ENCODE results near the gene ANKRD33. TPM values are rescaled to one million over a fixed set of nuclear protein-coding genes. Genes with fewer than 3 reads are reported as not detected.

The ANKRD33 gene
- total and polyA plus RNA-seq, 5 donors from 2014 or later: not detected

DNA sequence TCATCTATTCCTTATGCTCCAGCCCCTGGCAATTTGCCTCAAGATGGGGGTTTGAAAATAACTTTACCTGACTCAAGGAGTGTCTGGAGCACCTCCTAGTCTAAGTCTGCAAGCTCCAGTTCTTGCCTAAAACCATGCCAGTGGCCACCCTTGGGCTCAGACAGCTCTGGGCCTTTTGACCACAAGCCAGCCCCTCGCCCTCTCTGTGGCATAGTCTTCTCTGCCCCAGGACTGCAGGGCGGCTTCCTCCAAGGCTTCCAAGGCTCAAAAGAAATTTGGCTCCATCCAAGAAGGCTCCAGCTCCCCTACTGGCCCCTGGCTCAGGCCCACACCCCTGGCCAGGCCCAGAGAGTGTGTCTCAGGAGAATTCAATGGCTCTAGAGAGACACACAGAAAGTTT, 34.2 kb downstream of the ANKRD33 start:
- DNase-seq: no peak
- Mint-ChIP-seq H3K9me3 (no peaks in the 10 kb centered on the region), H3K4me3 (no peak overlapping the region), H3K4me1 (peaks cover 0 to 7% (median 0%) of the 10 kb centered on the region in 4 donors), H3K27ac (peak overlapping the region in 1 of 3 donors; percentile 41), H3K27me3 (no peaks in the 10 kb centered on the region), H3K36me3 (no peaks in the 10 kb centered on the region)
- Histone ChIP-seq H3K27me3 (ENCODE audit: control insufficient read depth, insufficient read depth, low read length) (no peaks in the 10 kb centered on the region), H3K4me3 (ENCODE audit: low read depth, low read length) (no peak overlapping the region), H3K9me3 (ENCODE audit: control insufficient read depth in 2 of 2, low read length in 2 of 2) (no peaks in the 10 kb centered on the region), H3K36me3 (ENCODE audit: control insufficient read depth, insufficient read depth, low read length) (no peaks in the 10 kb centered on the region), H3K27ac (ENCODE audit: insufficient read depth, low read length, poor library complexity, severe bottlenecking) (no peak overlapping the region), H3K4me1 (ENCODE audit: control insufficient read depth, insufficient read depth, low read length, poor library complexity, severe bottlenecking) (peaks cover 3% of the 10 kb centered on the region)
- no peak for ATAC-seq (ENCODE audit: low read depth in 2 of 2)

DNA sequence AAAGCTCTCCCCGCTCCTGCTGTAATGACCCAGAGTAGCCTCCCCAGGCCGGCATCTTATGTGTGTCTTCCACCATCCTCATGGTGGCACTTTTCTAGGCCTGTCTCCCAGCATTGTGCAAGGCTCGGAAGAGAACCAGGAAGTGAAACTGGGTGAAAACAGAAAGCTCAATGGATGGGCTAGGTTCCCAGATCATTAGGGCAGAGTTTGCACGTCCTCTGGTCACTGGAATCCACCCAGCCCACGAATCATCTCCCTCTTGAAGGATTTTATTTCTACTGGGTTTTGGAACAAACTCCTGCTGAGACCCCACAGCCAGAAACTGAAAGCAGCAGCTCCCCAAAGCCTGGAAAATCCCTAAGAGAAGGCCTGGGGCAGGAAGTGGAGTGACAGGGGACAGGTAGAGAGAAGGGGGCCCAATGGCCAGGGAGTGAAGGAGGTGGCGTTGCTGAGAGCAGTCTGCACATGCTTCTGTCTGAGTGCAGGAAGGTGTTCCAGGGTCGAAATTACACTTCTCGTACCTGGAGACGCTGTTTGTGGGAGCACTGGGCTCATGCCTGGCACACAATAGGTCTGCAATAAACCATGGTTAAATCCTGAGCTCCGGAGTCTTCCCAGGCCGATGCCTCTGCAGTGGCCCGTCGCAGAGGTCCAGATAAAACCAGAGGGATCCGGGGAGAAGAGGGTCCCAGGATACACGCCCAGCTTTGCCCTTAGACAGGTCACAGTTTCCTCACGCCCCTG, 35.0 kb downstream of the ANKRD33 start:
- no peak overlapping the region for H3K27ac Mint-ChIP-seq

DNA sequence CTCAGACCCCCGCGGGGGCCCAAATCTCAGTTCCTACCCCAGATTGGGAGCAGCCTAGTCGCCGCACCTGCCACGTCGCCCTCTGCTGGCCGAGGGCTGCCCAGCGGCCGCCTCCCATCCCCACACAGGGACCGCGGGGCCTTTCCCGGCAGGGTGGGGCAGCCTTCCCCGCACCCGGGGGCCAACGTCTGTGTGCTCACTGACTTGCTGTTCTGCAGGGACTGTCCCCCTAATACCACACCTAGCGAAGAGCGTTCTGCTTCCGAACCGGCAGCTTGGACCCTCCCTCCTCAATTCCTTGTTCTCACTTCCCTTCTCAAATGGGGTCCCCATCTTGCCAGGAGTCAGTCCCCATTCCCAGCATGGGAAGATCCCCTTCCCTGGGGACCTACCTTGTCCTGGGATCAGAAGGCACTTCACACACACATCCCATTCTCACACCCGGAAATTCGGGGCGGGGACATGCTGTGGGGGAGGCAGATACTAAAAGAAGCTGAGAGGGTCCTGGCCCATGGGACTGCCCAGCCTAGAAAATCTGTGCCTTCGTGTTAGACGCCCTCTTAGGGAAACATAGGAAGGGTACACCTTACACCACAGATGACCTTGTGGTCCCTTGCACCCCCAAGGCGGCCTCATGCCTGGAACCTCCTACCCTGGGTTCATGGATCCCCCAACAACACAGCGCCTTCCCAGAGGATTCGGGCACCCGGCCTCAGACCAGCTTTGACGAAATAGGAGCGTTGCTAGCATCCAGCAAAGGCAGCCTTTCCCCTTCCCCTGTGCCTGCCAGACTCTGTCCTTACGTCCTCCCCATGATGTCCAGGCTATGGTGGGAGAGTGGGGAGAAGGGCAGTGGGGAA, 35.8 kb downstream of the ANKRD33 start:
- H3K27ac Mint-ChIP-seq: no peak overlapping the region
- H3K9me3 Mint-ChIP-seq: no peaks in the 10 kb centered on the region
- H3K36me3 Mint-ChIP-seq: no peaks in the 10 kb centered on the region
- H3K4me1 Mint-ChIP-seq: peaks cover 0 to 7% (median 0%) of the 10 kb centered on the region in 4 donors
- ATAC-seq (ENCODE audit: low read depth in 2 of 2) (peak; percentile 45 to 51), DNase-seq (peak; percentile 11 to 24 (median 23))
- no peaks in the 10 kb centered on the region for H3K27me3 Mint-ChIP-seq
- Histone ChIP-seq H3K9me3 (ENCODE audit: control insufficient read depth in 2 of 2, low read length in 2 of 2) (no peaks in the 10 kb centered on the region), H3K36me3 (ENCODE audit: control insufficient read depth, insufficient read depth, low read length) (no peaks in the 10 kb centered on the region), H3K27me3 (ENCODE audit: control insufficient read depth, insufficient read depth, low read length) (no peaks in the 10 kb centered on the region), H3K4me3 (ENCODE audit: low read depth, low read length) (no peak overlapping the region), H3K27ac (ENCODE audit: insufficient read depth, low read length, poor library complexity, severe bottlenecking) (no peak overlapping the region), H3K4me1 (ENCODE audit: control insufficient read depth, insufficient read depth, low read length, poor library complexity, severe bottlenecking) (peaks cover 3% of the 10 kb centered on the region)
- H3K4me3 Mint-ChIP-seq: no peak overlapping the region

More for the DNA sequence above, 35.0 kb downstream of the ANKRD33 start:
- H3K4me1 ChIP-seq (ENCODE audit: control insufficient read depth, insufficient read depth, low read length, poor library complexity, severe bottlenecking): peaks cover 3% of the 10 kb centered on the region
- ATAC-seq (ENCODE audit: low read depth in 2 of 2) (no peak), DNase-seq (no peak)
- H3K4me1 Mint-ChIP-seq: peaks cover 0 to 7% (median 0%) of the 10 kb centered on the region in 4 donors
- H3K36me3 Mint-ChIP-seq: no peaks in the 10 kb centered on the region
- no peak overlapping the region for H3K4me3 ChIP-seq (ENCODE audit: low read depth, low read length)
- H3K27me3 Mint-ChIP-seq: no peaks in the 10 kb centered on the region
- H3K36me3 ChIP-seq (ENCODE audit: control insufficient read depth, insufficient read depth, low read length): no peaks in the 10 kb centered on the region
- H3K27ac ChIP-seq (ENCODE audit: insufficient read depth, low read length, poor library complexity, severe bottlenecking): no peak overlapping the region
- H3K4me3 Mint-ChIP-seq: no peak overlapping the region
- H3K27me3 ChIP-seq (ENCODE audit: control insufficient read depth, insufficient read depth, low read length): no peaks in the 10 kb centered on the region
- H3K9me3 Mint-ChIP-seq: no peaks in the 10 kb centered on the region
- no peaks in the 10 kb centered on the region for H3K9me3 ChIP-seq (ENCODE audit: control insufficient read depth in 2 of 2, low read length in 2 of 2)

DNA sequence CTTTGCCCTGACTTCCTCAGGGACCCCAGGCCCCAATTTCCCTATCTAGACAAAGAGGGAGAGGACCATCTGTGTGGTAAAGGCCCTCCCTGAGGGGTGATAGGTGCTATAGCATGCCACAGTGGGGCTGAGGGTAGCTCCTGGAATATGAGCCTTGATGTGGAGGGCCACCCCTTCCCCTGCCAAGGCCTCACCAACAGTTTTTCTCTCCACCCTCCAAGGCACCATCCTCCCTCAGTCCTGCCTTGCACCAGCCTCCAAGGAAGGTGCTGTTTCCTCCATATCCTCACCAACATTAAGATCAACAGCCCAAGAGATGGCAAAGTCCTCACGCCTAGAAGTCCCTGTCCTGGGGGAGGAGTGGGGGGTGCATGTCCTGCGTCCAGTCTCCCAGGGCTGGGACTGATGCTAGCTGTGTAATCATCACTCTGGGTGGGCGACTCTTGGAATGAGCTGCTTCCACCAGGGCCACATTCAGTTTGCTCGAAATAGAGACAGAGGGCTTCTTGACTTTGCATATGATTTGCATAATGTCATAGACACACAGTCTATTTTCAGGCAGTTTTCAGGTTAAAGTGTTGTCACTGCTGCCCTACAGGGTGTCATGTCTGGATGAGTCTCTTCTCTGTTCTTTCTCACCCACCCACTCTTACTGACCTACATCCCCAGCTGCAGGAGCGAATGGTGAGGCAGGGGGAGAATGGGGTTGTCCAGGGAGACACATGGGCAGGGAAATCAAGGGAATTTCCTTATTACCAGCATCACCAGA, 36.8 kb downstream of the ANKRD33 start:
- no peaks in the 10 kb centered on the region for H3K36me3 Mint-ChIP-seq
- ATAC-seq (ENCODE audit: low read depth in 2 of 2): no peak
- H3K27ac Mint-ChIP-seq: peak overlapping the region in 2 of 3 donors; percentile 10 to 69
- no peaks in the 10 kb centered on the region for H3K9me3 ChIP-seq (ENCODE audit: control insufficient read depth in 2 of 2, low read length in 2 of 2)
- H3K27ac ChIP-seq (ENCODE audit: insufficient read depth, low read length, poor library complexity, severe bottlenecking): no peak overlapping the region
- no peak for DNase-seq
- H3K4me1 Mint-ChIP-seq: peaks cover 0 to 7% (median 0%) of the 10 kb centered on the region in 4 donors
- H3K27me3 ChIP-seq (ENCODE audit: control insufficient read depth, insufficient read depth, low read length): no peaks in the 10 kb centered on the region
- no peaks in the 10 kb centered on the region for H3K9me3 Mint-ChIP-seq
- no peaks in the 10 kb centered on the region for H3K27me3 Mint-ChIP-seq
- H3K4me1 ChIP-seq (ENCODE audit: control insufficient read depth, insufficient read depth, low read length, poor library complexity, severe bottlenecking): peaks cover 3% of the 10 kb centered on the region
- no peak overlapping the region for H3K4me3 Mint-ChIP-seq
- no peak overlapping the region for H3K4me3 ChIP-seq (ENCODE audit: low read depth, low read length)
- no peaks in the 10 kb centered on the region for H3K36me3 ChIP-seq (ENCODE audit: control insufficient read depth, insufficient read depth, low read length)

DNA sequence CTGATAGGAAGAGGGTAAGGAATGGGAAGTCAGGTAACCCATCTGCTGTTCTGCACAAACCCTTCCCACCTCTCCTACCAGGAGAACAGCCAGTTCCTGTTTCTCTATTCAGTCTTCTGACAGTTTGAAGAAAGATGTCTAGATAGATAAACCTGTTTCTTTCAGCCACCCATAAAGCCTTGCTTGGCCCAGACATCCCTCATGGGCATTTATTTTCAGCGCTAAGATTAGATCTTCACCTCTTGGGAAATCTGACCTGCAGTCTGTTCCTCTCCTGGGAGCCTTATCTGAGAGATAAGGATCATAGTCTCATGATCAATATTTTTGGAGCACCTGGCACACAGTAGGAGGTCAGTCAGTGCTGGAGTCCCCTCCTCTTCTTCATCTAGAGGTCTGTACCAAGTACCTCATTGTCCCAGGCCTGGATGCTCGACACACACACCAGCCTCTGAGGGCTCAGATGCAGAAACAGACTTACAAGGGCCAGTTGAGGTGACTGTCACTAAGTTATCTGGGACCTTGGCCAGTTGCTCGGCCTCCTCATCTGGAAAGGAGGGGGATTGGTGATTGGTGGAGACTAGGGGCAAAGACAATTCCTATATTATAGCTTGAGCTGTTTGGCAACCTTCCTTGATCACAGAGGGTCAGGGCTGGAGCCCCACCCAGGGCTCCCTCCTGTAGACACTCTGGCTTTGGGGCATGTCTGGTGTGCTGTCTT, 37.6 kb downstream of the ANKRD33 start:
- H3K4me1 ChIP-seq (ENCODE audit: control insufficient read depth, insufficient read depth, low read length, poor library complexity, severe bottlenecking): peaks cover 3% of the 10 kb centered on the region
- H3K27me3 ChIP-seq (ENCODE audit: control insufficient read depth, insufficient read depth, low read length): peaks cover 3% of the 10 kb centered on the region
- H3K9me3 ChIP-seq (ENCODE audit: control insufficient read depth in 2 of 2, low read length in 2 of 2): no peaks in the 10 kb centered on the region
- H3K4me3 ChIP-seq (ENCODE audit: low read depth, low read length): no peak overlapping the region
- no peak overlapping the region for H3K4me3 Mint-ChIP-seq
- no peak overlapping the region for H3K27ac ChIP-seq (ENCODE audit: insufficient read depth, low read length, poor library complexity, severe bottlenecking)
- no peak for DNase-seq
- no peak for ATAC-seq (ENCODE audit: low read depth in 2 of 2)
- peak overlapping the region in 1 of 3 donors; percentile 10 for H3K27ac Mint-ChIP-seq
- H3K9me3 Mint-ChIP-seq: no peaks in the 10 kb centered on the region
- H3K4me1 Mint-ChIP-seq: peaks cover 0 to 7% (median 0%) of the 10 kb centered on the region in 4 donors
- H3K36me3 ChIP-seq (ENCODE audit: control insufficient read depth, insufficient read depth, low read length): no peaks in the 10 kb centered on the region
- no peaks in the 10 kb centered on the region for H3K36me3 Mint-ChIP-seq
- no peaks in the 10 kb centered on the region for H3K27me3 Mint-ChIP-seq

DNA sequence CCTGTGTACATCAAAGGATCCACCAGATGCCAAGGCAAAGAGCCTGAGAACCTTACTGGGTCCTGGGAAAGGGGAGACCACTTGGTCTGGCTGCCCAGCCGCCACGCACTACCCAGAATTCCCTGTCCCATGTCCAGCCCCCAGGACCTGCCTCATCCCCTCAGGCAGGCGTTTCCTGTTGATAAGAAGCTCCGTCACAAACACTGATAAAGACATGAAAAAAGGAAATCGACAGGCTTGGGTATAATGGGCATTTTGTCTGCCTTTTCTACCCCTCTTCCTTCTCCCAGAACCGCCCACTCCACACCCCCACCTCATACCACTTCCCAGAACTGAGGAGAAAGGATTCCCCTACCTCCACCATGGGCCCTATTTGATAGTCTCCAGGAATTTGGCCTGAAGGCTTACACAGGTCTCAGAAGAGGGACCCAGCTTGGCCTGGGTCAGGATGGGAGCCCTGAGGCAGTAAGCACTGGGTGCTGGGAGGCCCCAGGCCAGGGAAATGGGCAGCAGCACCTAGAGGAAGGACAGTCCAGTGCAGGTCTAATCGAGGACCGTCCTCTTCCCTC, 38.2 kb downstream of the ANKRD33 start:
- Mint-ChIP-seq H3K36me3 (no peaks in the 10 kb centered on the region), H3K27me3 (peaks cover 4% of the 10 kb centered on the region), H3K4me3 (no peak overlapping the region), H3K27ac (no peak overlapping the region), H3K4me1 (peaks cover 0 to 7% (median 0%) of the 10 kb centered on the region in 4 donors), H3K9me3 (no peaks in the 10 kb centered on the region)
- Histone ChIP-seq H3K4me3 (ENCODE audit: low read depth, low read length) (no peak overlapping the region), H3K4me1 (ENCODE audit: control insufficient read depth, insufficient read depth, low read length, poor library complexity, severe bottlenecking) (peaks cover 3% of the 10 kb centered on the region), H3K27ac (ENCODE audit: insufficient read depth, low read length, poor library complexity, severe bottlenecking) (no peak overlapping the region), H3K27me3 (ENCODE audit: control insufficient read depth, insufficient read depth, low read length) (peaks cover 3% of the 10 kb centered on the region), H3K36me3 (ENCODE audit: control insufficient read depth, insufficient read depth, low read length) (no peaks in the 10 kb centered on the region), H3K9me3 (ENCODE audit: control insufficient read depth in 2 of 2, low read length in 2 of 2) (no peaks in the 10 kb centered on the region)
- ATAC-seq (ENCODE audit: low read depth in 2 of 2) (no peak), DNase-seq (no peak)

DNA sequence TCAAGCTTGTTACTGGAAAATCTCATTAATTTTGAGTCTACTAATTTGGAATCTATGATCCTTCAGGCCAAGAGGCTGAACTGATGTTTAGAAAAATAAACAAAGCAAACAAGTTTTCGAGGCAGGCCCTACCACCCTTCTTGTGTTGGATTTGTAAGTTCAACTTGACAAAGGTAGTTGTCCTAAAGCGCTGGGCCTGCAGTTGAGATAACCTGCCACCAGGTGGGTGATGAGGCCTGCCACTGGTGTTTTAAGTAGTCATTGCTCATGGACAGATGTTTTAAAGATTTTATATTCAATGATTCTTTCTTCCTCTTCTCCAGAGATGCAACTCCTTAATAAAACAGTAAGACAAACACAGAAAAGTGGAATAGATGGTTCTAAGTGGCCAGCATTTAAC, 38.8 kb downstream of the ANKRD33 start:
- peak in 1 of 2 donors; percentile 38 for ATAC-seq (ENCODE audit: low read depth in 2 of 2)
- H3K9me3 Mint-ChIP-seq: no peaks in the 10 kb centered on the region
- peaks cover 0 to 7% (median 0%) of the 10 kb centered on the region in 4 donors for H3K4me1 Mint-ChIP-seq
- peaks cover 4% of the 10 kb centered on the region for H3K27me3 Mint-ChIP-seq
- Histone ChIP-seq H3K36me3 (ENCODE audit: control insufficient read depth, insufficient read depth, low read length) (no peaks in the 10 kb centered on the region), H3K4me3 (ENCODE audit: low read depth, low read length) (no peak overlapping the region), H3K9me3 (ENCODE audit: control insufficient read depth in 2 of 2, low read length in 2 of 2) (no peaks in the 10 kb centered on the region), H3K27ac (ENCODE audit: insufficient read depth, low read length, poor library complexity, severe bottlenecking) (no peak overlapping the region), H3K4me1 (ENCODE audit: control insufficient read depth, insufficient read depth, low read length, poor library complexity, severe bottlenecking) (peaks cover 3% of the 10 kb centered on the region), H3K27me3 (ENCODE audit: control insufficient read depth, insufficient read depth, low read length) (peaks cover 3% of the 10 kb centered on the region)
- no peaks in the 10 kb centered on the region for H3K36me3 Mint-ChIP-seq
- DNase-seq: peak in 2 of 3 donors; percentile 17 to 62
- no peak overlapping the region for H3K4me3 Mint-ChIP-seq
- no peak overlapping the region for H3K27ac Mint-ChIP-seq
